HTERT RPE-1 (cell line): ENCODE results near the gene DYRK4.
"Not testable (repeated sequence)": the region's sequence is repeated elsewhere in the genome, so short reads cannot be mapped to it uniquely, and the experiment has no call there.

Source experiments
- in situ Hi-C: fragments of 300-500 bp; cut with MboI; formaldehyde crosslinking; loops from 4 replicates; pipeline ENCODE4 v1.14.3; 2020; ENCODE audit warnings: low sequenced_read_pairs

DYRK4 gene

GRCh38 chr12:4562034-4562657, at the start of gene DYRK4:
Gene DYRK4 (plus strand): TSS chr12:4562208. CDS start chr12:4562246, 38 bp downstream.
- in situ Hi-C loops, result no loop called here

GRCh38 chr12:4518106-4518728, 43.8 kb upstream of the DYRK4 start:
- in situ Hi-C loops, result no loop called here

GRCh38 chr12:4523443-4523842, 38.6 kb upstream of the DYRK4 start:
- in situ Hi-C loops, result not testable (repeated sequence)

DNA sequence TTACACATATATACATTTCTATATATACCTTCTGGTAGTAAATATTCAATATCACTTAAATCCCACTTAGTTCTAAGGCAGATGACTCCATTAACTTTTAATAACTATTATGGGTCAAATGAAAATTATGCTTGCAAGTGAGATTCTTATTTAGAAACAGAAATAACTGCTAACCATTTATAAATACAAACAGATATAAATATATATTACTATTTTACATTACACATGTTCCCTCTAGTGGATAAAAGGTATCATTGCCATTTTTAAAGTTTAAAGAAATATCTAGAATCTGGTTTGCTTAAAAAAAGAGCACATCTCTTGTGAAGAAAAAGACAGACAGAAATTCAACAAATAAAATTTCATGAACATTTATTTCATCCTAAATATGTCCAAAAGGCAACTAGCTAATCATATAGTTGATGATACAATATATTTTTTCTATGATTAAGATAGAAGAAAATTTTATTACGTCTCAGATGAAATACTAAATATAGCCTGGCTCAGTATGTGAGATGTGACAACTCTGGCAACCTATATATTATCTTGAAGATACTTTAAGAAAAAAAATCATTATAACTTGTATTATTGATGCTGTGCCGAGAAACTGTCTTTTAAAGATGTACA, 35.0 kb upstream of the DYRK4 start:
- in situ Hi-C loops, result no loop called here

DNA sequence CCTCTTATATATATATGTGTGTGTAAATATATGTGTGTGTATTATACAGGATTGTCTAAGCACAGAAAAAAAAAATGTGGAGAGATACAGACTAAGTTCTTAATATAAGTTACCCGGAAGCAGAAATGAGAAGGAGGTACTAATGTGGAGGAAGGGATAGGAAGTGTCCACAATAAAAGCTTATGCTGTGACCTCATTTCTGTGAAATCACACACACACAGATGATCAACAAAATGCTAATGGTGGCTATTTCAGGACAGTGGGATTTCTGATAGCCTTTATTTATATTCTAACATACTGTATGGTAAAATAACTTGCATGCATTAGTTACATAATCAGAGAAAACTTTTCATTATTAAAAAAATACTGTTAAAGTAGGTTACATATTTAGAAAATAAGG, 31.8 kb upstream of the DYRK4 start:
- in situ Hi-C loops, result no loop called here

DNA sequence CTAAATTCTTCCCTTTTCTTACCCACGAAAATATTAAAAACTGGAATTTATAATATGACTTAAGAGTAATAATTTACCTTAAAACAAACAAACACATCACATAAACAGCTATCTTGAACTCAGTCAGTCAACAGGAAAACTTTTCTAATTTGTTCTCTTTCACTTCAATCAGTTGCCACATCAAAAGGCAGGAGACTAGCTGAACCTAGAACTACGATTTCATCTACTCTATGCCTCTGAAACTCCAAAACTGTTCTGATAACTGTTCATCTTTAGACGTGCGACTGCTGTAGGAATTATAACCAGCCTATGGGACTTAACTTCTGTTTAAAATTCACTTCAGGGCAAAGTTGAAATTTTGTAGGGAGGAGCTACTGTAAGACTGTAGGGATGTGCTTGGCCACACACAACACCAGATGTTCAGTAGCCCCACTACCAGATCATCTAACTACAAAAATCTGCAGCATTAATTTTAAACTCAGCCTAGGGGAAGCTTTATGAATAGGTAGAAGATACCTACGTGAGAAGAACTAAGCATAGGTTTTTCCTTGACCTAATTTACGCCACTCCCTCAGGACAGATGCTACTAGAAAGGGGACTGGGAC, 30.9 kb upstream of the DYRK4 start:
- in situ Hi-C loops, result no loop called here

DNA sequence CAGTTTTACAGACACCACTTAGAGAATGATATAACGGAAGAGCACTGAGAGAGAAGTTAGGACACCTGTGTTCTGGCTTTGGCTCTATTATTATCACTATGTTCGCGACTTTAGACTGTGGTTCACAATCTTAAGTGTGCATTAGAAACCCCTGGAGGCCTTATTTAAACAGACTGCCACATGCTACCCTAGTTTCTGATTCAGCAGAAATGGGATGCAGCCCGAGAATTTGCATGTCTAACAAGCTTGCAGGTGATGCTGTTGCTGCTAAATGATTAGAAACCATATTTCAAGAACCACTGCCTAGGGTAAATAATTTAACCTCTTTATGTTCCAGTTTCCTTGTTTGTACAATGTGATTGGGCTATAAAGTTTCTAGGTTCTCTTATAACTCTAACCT, 26.9 kb upstream of the DYRK4 start:
- in situ Hi-C loops, result no loop called here

DNA sequence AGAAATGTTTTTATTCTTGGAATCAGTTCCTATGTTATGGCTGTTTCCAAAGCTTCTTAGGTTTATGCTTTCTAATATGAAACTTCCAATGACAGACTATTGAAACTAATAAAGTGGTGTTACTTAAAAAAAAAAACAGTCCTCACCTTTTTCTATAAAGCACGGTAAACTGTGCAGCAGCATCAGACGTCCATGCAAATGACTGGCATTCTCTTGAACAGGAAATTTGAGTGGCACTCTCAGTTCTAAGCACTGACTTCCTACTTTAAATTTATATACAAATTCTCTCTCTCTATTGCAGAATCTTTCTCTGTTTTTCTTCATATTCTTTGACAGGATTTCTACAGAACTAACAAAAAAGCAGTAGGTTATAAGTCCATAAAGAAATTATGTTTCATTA, 26.1 kb upstream of the DYRK4 start:
- in situ Hi-C loops, result no loop called here

DNA sequence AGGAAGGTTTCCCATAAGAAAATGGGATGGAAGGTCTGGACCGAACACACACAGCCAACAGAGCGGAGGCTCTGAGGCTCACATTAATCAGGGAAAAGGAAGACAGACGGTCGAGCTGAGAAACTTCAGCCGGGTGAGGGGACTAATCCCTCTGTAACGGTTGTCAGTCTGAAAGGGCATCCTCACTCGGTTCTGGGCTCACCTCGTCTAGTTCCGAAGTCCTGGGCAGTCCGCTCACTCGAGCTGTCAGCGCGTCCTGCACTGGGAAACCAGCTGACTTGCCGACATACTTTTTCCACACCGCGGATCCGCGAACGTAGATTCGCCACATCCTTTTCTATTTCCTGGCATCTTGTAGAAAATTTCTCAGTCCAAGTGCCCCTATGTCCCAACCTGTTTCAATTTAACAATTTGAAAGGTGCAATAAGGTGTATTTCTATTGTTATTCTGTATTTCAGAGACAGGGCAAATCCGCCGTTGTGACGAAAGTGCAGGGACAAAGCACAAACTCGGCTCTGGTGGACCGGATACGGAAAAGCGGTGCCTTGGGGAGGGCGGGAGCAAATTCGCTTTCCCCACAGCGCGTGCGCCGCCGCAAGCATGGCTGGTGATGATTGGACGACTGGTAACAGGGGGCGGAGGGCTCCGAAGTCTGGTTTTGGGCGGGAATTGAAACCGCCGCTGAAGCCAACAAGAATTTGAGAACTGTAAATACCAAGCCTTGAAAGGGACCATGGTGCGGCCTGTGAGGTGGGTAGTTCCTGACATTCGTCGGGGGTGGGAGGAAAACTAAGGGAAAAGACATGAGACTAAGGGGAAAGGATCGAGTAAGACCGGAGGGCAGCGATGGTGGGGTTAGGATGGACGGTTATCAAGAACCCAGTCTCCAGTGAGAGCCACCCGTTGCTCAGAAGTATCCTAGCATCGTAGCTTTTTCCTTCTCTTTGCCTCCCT, 23.5 kb upstream of the DYRK4 start, which contains the start of gene RAD51AP1:
Gene RAD51AP1 (plus strand): TSS at position 684 of the 954 bp plus-strand sequence. CDS start 50 bp downstream, at position 734.
- in situ Hi-C loops, result no loop called here

DNA sequence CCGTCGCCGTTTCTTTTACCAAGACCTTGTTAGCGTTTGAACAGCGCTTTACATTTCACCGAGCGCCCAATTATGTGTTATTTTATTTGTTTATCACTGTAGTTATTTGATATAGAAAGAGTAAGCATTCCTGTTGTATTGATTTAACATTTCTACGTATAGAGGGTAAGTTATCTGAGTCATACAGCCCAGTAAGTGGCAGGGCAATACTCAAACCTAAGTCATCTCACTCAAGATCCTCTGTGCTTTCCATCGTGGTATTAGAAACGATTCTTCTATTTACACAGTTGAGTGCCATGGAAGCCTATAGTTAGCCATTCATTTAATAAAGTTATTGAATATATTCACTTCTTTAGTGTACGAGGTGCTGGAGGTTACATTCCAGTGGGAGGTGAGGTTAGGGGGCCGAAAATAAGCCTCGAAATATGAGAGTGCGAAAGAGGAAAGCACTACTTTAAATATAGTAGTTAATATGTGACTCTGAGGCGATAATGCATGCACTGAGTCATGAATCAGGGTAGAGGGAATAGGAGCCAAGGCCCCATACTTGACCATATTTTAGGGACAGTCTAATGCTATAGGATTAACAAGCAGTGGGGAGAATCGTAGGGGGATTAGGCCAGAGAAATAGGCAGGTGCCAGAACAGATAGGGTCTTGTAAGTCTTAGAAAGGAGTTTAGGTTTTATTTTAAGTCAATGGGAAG, 22.7 kb upstream of the DYRK4 start:
- in situ Hi-C loops, result no loop called here

GRCh38 chr12:4540170-4540569, 21.8 kb upstream of the DYRK4 start:
- in situ Hi-C loops, result no loop called here

GRCh38 chr12:4540638-4541037, 21.4 kb upstream of the DYRK4 start:
- in situ Hi-C loops, result no loop called here

GRCh38 chr12:4545195-4545594, 16.8 kb upstream of the DYRK4 start:
- in situ Hi-C loops, result no loop called here

DNA sequence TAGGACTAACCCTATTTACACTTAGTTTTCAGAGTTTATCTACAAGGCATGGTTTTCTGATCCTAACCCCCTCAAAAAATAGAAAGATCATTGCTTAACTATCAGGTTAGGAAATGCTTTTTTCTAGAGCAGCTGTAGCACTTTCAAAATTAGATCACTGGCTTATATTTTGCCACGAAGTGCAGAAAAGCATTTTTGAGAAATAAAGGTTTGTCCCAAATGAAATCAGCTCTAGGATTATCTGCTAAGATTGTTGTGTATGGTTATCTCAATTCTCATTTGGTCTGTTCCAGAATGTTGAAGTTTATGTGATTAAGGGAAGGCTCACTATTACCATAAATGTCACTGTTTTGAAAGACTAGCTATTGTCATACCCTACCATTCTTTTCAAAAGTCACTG, 9.8 kb upstream of the DYRK4 start:
- in situ Hi-C loops, result no loop called here

GRCh38 chr12:4553943-4554342, 8.1 kb upstream of the DYRK4 start:
- in situ Hi-C loops, result no loop called here

DNA sequence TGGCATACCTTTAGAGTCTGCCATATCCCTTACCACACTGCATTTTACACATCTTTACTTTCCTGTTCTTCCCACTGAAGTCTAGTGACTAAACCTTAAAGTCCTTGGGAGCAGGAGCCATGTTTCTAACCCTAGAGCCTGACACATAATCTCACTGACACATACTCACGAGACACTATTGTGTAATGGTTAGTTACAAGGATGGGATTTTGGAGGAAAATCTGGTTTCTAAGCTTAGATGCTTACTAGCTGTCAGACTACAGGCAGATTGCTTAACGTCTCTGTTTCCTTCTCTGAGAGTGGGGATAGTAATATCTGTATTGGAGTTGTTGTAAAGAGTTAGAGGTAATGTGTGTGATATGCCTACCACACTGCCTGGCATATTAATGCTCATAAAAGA, 6.2 kb upstream of the DYRK4 start:
- in situ Hi-C loops, result no loop called here

DNA sequence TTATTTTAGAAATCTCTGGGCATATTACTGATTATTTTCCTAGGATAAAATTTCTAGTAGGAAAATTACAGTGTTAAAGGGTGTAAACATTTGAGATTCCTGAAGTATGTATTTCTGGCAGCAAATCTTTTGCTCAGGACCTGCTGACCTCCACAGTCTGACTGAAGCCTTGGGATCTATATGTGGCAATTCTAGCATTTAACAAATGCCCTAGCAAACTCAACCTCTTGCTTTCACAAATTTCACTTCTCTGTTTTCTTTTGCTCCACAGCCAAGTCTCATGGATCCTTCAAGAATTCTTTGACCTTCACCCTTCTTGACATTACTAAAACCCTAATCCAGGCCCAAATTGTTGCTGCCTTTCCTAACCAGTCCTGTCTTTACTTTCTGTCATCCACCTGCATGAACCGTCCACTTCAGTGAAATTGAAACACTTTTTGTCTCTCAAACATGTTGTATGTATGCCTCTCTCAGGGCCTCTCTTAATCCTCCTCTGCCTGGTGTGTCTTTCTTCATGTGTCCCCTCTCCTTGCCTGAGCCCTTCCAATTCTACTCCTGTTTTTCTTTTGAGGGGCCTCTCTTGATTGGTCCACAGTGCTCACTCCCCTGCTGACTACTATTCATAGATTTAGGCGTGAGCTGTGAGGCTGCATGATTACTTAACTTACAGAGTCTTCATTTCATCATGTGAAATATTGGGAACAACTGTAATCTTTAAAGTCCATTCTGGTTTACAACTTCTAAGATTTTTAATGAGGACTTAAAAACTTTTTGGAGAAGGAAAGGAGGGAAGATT, 5.1 kb upstream of the DYRK4 start:
- in situ Hi-C loops, result no loop called here

DNA sequence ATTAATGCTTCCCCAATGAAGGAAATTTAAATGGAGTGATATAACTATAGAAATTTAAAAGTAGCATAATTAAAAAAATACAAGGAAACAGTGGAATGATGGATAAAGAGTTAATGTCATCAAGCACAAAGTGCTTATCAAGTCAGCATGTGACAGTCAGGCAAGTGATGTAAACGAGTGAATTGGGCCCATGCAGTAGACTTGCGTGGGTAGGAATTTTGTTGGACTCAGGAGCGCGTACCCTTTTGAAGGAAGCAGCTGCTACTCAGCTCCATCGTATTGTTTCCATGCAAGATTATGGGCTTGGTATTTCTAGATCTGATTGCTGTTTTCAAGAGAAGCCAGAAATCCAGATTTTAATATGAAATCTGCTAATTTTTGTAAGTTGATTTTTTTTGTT, 4.4 kb upstream of the DYRK4 start:
- in situ Hi-C loops, result no loop called here

DNA sequence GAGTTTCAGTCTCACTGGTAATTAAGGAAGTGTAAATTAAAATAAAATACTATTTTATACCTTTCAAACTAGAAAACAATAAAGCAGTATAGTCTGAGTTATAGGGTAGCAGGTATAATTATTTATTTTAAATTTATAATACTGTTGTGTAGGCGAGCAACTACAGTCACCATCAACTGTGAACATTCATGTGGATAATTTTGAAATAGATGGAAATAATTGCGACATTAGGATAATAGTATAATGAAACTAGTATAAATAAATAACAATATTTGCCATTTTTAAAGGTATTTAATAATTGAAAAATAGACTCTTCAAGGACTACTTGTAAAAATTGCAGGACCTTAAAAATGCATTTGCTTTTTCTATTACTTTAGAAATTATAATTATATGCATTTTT, 3.8 kb upstream of the DYRK4 start:
- in situ Hi-C loops, result no loop called here
